ENCODE data around the gene TMEM234.

The TMEM234 gene

DNA sequence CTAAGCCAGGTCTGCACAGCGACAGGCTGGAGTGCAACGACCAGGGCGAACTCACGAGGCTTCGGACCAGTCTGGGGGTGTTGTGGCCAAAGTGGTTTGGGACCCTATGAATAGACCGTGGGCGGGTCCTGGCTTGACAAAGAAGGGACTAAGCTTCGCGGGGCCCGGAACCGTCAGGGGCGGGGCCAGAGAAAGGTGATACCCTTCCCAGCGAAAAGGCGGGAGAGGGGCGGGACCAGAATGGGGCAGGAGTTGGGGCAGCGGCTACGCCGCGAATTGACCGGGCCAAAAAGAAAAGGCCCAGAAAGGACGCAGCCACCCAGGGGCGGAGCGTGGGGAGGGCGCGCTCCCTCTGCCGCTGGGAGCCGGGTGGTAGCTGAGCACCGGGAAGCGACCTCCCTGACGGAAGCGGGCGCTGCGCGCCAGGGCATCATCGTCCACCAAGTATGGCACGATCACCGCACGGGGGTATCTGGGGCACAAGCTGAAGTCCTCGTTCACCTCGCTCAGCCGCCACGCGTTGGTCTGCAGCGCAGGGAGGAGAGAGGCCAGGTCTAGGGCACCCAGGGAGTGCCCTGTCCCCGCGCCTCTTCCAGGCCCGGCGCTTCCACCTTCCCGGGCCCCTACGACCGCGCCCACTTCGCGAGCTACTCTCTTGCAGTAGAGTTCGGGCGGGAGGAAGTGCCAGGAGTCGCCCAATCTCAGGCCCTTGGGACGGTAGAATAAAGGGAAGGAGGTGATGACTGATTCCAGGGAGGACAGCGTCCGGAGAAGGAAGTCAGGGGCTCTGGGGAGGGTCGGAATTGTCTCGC lies 18.2 kb upstream of the TMEM234 start:
- DNase-seq (ENCODE audit: insufficient read length, low spot score), result no peak
- FAIRE-seq, result no peak

DNA sequence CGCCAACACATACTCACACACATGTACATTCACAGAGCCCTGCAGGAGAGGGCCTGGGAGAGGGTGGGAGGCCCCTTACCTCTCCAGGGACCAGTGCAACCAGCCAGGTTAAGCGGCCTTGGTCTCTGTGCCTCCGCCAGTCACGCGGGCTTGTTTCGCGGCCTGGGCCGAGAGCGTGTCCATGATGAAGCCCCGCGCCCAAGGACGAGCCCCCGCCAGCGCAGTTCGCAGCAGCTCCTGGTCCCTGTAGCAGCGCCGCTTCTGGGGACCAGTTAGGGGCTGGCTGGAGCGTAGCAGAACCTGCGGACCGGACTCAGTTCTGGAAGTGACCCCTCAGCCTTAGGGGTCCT lies 17.6 kb upstream of the TMEM234 start:
- DNase-seq (ENCODE audit: insufficient read length, low spot score) (no peak), FAIRE-seq (no peak)

DNA sequence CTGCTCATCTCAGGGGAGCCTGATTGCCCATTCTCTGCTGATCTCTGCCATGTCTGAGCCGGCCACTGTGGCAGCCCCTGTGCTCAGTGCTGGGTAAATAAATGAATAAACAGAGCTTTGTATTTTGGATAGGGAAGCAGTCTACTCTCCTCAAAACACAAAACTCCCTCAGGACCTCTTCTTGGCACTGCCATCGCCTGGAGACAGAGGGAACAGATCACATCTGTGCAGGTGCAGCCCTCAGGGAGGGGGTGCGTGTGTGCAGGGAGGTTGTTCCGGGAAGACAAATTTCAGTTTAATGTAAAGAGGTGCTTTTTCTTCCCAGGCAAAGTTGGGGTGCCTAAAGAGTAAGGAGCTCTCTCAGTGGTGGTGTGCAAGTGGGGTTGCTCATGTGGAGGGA lies 17.2 kb upstream of the TMEM234 start:
- no peak for FAIRE-seq

DNA sequence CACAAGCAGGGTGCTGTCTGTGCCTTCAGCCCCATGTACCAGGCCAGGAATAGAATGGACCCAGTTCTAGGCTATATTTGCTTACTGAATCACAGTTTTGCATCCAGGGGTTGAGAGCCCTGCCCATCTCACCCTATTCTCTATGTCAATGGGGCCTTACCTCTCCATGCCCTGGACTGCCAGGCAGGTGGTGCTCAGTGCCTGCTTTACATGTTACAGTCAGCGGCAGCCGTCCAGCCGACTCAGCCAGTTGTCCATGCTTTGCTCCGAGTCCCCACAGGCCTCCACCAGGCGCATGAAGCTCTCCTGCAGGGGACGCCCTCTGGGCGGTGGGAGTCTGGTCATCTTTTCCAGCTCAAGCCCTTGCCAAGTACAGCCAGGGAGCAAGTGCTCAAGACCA lies 12.6 kb upstream of the TMEM234 start:
- FAIRE-seq (no peak), DNase-seq (ENCODE audit: insufficient read length, low spot score) (no peak)

More for the DNA sequence above, 17.2 kb upstream of the TMEM234 start:
- DNase-seq (ENCODE audit: insufficient read length, low spot score), result no peak

DNA sequence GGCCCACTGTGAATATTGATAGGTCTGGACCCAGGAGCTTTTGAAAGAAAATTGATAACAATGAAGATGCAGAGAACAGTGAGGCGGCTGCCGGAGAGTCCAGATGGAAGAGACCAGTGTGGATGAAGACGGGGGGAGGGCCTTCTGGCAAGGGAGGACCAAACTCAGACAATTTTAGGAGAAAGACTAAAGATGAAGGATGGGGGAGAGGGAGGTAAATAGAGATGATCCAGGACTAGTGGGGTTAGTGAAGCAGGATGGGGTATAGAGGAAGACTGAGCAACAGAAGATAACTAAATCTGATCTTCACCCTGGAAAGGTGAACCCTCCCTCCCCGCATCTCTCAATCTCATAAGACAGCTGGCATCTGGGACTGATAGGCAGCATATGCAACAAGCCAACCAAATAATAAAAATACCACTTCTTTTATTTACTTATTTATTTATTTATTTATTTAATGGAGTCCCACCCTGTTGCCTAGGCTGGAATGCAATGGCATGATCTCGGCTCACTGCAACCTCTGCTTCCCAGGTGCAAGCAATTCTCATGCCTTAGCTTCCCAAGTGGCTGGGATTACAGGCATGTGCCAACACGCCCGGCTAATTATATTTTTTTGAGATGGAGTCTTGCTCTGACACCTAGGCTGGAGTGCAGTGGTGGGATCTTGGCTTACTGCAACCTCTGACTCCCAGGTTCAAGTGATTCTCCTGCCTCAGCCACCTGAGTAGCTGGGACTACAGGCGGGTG lies 10.6 kb upstream of the TMEM234 start:
- DNase-seq (ENCODE audit: insufficient read length, low spot score) (no peak), FAIRE-seq (no peak)

DNA sequence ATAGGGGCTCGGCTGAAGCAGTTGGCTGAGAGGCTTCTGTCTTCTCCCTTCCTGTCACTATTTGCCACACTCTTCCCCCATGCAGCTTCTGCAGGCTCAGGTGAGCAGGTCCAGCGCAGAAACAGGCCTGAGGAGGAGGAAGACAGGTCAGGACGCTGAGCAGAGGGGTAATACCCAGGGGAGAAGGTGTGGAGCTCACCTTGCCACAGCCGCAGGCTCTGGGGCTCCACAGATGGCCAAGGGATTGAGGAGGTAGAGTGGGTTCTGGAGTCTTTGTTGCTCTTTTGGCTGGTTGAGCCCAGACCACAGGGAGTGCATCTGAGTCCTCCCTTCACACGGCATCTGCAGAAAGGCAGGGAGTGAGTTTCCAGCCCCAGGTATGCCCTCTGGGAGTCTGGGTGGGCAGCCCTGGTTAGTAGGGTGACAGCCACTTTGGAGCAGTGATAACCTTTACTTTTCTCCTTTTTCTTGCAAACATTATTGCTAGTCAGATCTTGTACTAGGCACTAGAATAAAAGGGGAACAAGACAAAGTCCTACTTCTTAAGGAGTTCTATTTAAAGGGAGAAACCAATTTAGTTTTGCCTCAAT lies 9.8 kb upstream of the TMEM234 start:
- no peak for FAIRE-seq
- DNase-seq (ENCODE audit: insufficient read length, low spot score), result no peak

DNA sequence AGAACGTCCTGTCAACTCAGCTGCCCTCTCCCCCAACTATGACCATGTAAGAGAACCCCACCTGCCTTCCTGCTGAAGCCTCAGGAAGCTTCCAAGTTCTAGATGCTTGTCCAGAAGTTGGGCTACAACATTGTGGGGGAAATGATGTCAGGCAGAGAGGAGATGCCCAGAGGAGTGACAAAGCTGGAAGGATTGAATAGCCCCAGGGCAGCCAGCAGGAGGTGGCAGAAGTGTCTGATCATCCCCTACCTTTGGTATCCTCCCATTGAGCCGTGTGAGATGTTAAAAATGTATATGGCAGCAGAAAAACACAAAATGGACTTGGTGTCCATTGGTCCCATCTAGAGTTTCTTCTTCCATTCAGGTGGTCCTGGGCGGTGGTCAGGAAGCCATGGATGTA lies 6.6 kb upstream of the TMEM234 start:
- DNase-seq (ENCODE audit: insufficient read length, low spot score) (no peak), FAIRE-seq (no peak)

DNA sequence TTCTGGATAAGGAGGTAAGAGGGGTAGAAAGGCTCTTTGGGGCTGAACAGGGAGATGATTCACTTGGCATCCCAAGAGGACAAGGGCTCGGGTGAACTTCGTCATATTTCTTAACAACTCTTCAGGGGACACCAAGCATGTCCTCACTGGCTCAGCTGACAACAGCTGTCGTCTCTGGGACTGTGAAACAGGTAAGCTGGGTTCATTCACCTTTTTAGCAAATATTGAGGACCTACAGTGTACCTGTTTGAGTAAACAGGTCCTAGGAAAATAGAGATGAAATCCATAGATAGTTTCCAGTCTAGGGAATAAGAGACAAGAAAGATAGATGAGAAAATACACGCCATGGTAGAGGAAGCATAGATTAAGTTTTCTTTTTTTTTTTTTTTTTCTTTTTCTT lies 2.1 kb upstream of the TMEM234 start:
- FAIRE-seq (no peak), DNase-seq (ENCODE audit: insufficient read length, low spot score) (no peak)

DNA sequence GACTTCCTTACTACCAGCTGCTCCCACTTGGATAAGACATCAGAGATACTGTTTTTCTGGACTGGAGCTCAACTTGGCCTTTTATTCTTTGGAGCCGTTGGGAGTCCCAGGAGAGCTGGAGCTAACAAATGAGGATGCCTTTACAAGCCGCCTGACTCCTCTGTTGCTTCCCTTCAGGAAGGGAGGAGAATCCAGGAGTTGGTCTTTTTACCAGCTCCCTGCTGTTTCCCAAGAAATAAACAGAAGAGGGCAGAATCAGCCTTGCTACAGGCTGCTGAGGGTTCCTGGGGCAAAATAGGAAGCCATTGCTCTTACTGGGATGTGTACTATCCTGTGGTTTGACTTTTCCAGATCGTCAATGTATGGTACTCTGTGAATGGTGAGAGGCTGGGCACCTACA lies 1.5 kb upstream of the TMEM234 start:
- DNase-seq (ENCODE audit: insufficient read length, low spot score) (no peak), FAIRE-seq (no peak)

DNA sequence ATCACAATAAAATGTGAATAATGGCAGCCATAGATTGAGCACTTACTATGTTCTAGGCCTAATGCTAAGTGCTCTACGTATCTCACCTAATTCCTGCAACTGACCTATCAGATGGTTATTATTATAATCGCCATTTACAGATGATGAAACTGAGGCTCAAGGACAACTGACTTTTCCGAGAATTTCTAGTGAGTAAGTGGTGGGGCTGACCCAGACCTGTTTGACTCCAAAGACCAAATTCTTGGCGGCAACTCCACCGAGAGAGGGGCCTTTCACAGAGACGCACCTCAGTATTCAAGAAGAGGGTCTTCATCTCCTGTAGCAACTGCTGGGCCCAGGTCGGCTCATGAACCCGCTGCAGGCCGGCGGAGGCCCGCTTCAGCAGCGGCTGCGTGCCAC lies 573 bp downstream of the TMEM234 start:
- DNase-seq (ENCODE audit: insufficient read length, low spot score) (no peak), FAIRE-seq (no peak)

DNA sequence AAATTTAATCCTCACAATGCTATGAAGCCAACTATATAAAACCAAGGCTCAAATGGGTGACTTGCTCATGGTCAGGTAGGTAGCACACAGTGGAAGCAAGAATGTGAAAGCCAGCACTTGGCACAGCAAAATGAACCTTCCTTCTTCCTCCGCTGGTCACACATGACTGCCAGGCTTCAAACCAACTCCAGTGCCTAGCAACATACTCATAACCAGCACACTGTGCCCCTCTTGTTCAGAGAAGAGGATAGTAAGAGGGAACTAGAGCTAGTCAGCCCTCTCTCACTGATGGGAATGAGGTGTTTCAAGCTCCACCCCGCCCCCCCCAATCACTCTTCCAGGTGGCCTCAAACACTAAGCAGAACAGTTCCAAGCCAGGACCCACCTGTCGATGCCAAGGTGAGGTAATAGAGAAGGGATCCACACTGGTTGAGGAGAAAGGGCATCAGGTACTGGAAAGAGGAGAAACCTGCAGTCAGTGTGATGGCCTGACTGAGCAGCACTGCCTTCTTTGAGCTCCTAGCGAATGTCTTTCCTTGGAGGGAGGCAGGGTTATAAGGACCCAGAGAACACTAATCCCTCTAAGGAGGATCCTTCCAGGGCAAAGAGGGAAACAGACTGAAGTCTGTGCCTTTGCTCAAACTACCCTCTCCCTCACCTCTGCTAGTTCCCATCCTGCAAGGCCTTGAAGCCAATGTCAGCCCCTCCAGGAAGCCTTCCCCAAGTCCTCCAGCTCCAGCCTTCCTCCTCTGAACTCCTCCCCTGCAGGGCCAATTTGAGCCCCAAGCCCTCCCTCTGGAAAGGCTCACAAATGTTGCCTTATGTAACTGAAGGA lies 1.2 kb downstream of the TMEM234 start:
- DNase-seq (ENCODE audit: insufficient read length, low spot score) (no peak), FAIRE-seq (no peak)

DNA sequence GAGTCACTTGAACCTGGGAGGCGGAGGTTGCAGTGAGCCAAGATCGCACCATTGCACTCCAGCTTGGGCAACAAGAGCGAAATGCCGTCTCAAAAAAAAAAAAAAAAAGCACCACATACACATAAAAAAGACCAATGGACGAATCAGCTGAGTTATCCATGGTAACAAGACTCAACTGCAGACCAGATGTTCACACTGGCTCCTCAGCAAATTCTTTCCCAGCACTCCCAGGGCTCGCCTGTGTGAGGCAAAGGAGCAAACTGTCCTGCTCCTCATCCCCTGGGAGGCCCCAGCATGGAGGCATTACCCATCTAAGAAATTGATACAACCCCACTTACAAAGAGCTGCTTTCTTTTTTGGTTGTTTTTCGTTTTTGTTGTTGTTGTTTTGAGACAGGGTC lies 3.1 kb downstream of the TMEM234 start:
- DNase-seq (ENCODE audit: insufficient read length, low spot score) (no peak), FAIRE-seq (no peak)

DNA sequence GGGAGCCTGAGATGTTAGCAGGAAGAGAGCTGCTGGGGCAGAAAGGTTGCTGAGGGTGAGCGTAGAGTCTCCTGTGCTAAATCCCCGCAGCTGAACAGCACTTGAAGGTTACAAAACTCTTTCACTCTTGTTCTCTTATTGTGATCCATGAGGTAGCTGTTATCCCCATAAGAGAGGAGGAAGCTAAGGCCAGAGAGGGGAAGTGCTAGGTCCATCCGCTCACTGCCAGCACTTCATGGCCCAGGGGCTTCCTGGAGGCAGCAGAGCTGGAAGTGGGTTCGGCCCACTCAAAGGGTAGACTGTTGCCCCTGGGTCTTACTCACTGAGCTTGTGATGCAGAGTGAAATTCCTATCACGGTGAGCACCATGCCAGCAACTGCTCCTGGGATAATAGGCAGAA lies 5.6 kb downstream of the TMEM234 start:
- FAIRE-seq, result no peak

DNA sequence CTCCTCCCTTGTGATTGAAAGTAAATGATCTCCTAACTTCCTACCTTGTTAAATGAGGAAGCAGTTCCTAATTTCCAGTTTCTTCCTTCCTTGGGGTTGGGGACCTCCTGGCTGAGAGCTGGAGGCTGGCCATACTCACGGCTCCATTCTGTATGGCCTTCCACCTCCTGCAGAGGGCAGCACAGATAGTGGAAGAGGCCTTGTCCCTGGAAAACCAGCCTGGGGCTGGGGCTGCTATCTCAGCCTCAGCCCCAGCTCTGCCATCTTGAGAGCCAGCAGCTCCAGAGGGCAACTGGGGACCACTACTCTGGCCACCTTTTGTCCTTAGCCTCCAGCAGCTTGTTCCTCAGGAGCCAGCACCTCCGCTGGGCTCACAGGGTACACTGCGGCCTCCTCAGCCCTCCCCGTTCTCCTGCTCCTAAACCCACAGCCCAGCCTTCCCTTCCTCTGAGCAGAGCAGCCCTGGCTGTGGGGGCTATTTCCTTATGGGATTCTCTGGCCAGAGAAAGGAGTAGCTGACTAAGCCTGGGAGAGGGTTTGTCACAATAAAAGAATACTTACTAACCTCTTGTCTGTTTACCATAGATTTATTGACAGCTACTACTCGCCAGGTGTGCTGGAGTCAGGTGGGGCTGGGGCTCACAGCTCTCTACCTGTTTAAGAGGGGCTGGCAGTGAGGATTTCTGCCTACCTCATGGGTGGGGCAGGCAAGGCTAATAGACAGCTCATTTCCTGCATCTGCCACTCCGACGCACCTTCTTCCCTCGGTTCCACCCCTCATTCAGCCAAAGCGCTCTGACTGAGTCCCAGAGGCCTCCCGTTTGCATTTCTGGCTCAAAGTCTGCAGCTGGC lies 6.3 kb downstream of the TMEM234 start:
- no peak for FAIRE-seq
- DNase-seq (ENCODE audit: insufficient read length, low spot score), result peak; percentile 63

More for the DNA sequence above, 5.6 kb downstream of the TMEM234 start:
- DNase-seq (ENCODE audit: insufficient read length, low spot score), result no peak

DNA sequence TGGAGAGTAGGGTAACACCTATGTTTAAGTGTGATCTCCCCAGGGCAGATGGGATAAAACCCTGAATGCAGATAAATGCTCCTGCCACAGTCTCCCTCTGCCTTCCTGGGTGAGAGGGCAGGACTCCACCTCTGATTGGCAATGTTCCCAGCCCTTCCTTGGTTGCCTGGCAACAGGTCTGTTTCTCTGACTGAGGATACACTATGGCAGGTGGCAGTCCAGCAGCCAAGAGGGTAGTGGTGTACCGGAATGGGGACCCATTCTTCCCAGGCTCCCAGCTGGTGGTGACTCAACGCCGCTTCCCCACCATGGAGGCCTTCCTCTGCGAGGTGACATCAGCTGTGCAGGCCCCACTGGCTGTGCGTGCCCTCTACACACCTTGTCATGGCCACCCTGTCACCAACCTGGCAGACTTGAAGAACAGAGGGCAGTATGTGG lies 13.2 kb downstream of the TMEM234 start, which contains the start of gene DCDC2B:
TSS of gene DCDC2B (plus strand) at position 199 of the 438 bp plus-strand sequence. CDS start at position 204, 5 bp downstream.
- DNase-seq (ENCODE audit: insufficient read length, low spot score) (no peak), FAIRE-seq (no peak)

DNA sequence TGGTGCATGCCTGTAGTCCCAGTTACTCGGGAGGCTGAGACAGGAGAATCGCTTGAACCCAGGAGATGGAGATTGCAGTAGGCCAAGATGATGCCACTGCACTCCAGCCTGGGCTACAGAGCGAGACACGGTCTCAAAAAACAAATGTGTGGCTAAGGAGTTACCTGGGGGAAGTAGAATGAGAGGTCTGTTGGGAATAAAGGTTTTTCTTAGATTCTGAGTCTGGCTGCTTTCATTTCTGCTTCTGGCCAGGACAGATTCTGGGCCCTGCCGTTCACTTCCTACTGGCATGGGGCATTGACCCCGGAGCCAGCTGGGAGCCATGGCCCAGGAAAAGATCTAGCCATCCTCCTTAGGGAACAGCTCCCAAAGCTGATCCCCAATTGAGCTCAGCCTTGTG lies 13.7 kb downstream of the TMEM234 start:
- DNase-seq (ENCODE audit: insufficient read length, low spot score) (no peak), FAIRE-seq (no peak)

DNA sequence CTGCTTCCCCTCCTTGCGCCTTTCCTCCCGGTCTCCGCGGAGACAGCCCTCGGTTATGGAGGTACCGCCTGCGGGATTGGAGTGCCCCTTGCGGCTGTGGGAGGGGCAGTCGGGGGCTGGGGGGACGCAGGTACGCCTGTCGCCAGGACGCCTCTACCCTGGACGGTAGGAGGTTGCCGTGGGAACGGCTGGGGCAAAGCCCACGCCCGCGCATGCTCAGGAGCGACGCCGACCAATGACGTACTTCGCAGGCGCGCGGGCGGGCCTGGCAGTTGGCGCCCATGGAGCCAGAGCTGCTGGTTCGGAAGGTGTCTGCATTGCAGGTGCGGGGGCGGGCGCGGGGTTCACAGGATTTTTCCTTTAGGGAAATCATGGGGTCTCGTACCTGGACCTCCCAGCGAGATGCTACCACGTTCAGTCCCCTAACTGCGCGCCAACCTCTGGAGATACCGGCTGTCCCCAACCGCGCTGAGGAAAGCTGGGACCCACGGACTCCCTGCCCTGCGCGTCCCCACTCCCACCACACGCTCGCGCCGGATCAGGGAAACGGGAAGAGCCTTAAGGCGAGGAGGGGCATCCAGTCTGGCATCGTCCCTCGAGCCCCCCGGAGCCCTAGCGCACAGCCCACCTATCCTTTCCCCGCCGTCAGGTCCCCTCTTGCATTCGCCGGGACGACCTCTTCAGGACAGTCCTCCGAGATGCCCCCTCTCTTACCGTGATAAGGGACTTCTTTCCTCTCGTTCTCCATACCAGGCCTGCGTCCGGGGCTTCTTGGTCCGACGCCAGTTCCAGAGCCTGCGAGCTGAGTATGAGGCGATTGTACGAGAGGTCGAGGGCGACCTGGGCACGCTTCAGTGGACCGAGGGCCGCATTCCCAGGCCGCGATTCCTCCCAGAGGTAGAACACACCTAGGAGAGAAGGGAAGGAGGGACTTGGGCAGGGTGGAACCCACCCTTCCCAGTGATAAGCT lies 16.5 kb downstream of the TMEM234 start, which contains the start of gene IQCC:
TSS of gene IQCC (plus strand) at position 271 of the 970 bp plus-strand sequence. CDS start at position 282, 11 bp downstream.
- FAIRE-seq (peak; percentile 86), DNase-seq (ENCODE audit: insufficient read length, low spot score) (peak; percentile 82)

DNA sequence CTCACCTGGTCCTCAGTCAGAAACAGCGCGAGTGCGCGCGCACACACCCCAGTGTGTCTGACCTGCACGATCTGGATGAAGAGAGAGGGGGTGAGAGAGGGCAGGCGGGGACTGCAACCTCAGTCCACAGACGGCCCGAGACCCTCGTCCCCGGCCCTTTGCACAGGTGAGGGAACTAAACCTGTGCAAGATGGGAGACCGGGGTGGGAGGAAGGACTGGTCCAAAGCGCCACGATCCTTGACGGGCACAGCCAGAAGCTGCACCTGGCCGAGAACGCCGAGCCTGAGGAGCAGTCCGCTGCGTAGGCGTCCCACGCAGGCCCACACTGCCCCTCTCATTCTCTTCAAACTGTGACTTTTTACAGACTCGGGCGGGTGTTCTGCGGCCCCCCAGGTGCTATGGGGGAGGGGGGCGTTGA lies 17.2 kb downstream of the TMEM234 start:
- FAIRE-seq, result no peak
- DNase-seq (ENCODE audit: insufficient read length, low spot score), result no peak
